Measurements from ENCODE around the gene SCGB1D2. TPM values are rescaled to one million over a fixed set of nuclear protein-coding genes. Genes with fewer than 3 reads are reported as not detected.

Gene SCGB1D2
- total and polyA plus RNA-seq, 10 of the 15 experiments (the other 5 are each of a cell fraction or from before 2014, with no cell fraction given), result 0.48 TPM; not detected in 9

- no peaks in the 10 kb centered on the region; a peak in 2 of 4 replicates for H3K27me3 ChIP-seq (replicated peaks in 1 of 2; ENCODE audit: control insufficient read depth in 2 of 2, insufficient read depth in 2 of 2, low read length in 1 of 2)
- BruUV-seq (replicated peaks), result no TSS peak
- TF ChIP-seq IRF4 (IDR thresholded peaks at IDR 0.05; ENCODE audit: low read depth, low read length), result peak; percentile 86
- peak; percentile 69 for TF ChIP-seq JUNB (IDR thresholded peaks at IDR 0.05)
- TF ChIP-seq RUNX3 (IDR thresholded peaks at IDR 0.05; ENCODE audit: low read length), result no peak
- peak; percentile 60; the same call in 1 of the 2 replicates for TF ChIP-seq JUND (IDR thresholded peaks at IDR 0.05; ENCODE audit: low read depth, low read length)
- no peak for TF ChIP-seq CREB1 (IDR thresholded peaks at IDR 0.05; ENCODE audit: low read depth)
- peak; percentile 44; the same call in 1 of the 2 replicates for TF ChIP-seq RAD21 (IDR thresholded peaks at IDR 0.05; ENCODE audit: insufficient read depth, low read depth, low read length)
- TF ChIP-seq SMC3 (IDR thresholded peaks at IDR 0.05; ENCODE audit: borderline replicate concordance, low read length), result peak; percentile 13; the same call in 1 of the 2 replicates
- peak; percentile 83 for TF ChIP-seq REST (IDR thresholded peaks at IDR 0.05; ENCODE audit: low read depth, low read length)
- TF ChIP-seq, protein P1, sequence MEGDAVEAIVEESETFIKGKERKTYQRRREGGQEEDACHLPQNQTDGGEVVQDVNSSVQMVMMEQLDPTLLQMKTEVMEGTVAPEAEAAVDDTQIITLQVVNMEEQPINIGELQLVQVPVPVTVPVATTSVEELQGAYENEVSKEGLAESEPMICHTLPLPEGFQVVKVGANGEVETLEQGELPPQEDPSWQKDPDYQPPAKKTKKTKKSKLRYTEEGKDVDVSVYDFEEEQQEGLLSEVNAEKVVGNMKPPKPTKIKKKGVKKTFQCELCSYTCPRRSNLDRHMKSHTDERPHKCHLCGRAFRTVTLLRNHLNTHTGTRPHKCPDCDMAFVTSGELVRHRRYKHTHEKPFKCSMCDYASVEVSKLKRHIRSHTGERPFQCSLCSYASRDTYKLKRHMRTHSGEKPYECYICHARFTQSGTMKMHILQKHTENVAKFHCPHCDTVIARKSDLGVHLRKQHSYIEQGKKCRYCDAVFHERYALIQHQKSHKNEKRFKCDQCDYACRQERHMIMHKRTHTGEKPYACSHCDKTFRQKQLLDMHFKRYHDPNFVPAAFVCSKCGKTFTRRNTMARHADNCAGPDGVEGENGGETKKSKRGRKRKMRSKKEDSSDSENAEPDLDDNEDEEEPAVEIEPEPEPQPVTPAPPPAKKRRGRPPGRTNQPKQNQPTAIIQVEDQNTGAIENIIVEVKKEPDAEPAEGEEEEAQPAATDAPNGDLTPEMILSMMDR (IDR thresholded peaks at IDR 0.05 in 2 of 3, conservative IDR thresholded peaks at IDR 0.05 in 1 of 3; ENCODE audit: control insufficient read depth in 2 of 3, extremely low read depth in 1 of 3, insufficient read depth in 1 of 3, low read depth in 3 of 3, low read length in 3 of 3), result peak; percentile 38 to 42 (median 38); a peak in 5 of 6 replicates
- H2AFZ ChIP-seq (ENCODE audit: control insufficient read depth, low read depth, low read length), result no peak overlapping the region
- RAD21 ChIA-PET (ENCODE audit: unreplicated experiment), result no interaction called here
- H3K4me3 ChIP-seq, result no peak overlapping the region
- WGBS (ENCODE audit: insufficient coverage, insufficient replicate concordance, low lambda C conversion rate, missing lambda C conversion rate), result 5% methylated on average over 6 of the region's 6 CpGs
- H3K4me1 ChIP-seq (ENCODE audit: control insufficient read depth, insufficient read depth, low read length), result no peaks in the 10 kb centered on the region
- no peak overlapping the region for H3K27ac ChIP-seq (ENCODE audit: control insufficient read depth, insufficient read depth)
- CTCF ChIA-PET, result interaction anchor here (1.4 kb wide), 1 partner anchor 69 kb away, joined by 3 read pairs; no protein-coding TSS in a partner anchor
- intact Hi-C loops (cut with micrococcal nuclease; ENCODE audit: unreplicated experiment) (loop anchor here (1.0 kb wide), 2 partner anchors 66 to 133 kb away; no protein-coding TSS in a partner anchor), in situ Hi-C loops (cut with MboI) (no loop called here)
- ATAC-seq, result peak; percentile 82
- POLR2A ChIA-PET, result no interaction called here
- no peaks in the 10 kb centered on the region for H3K36me3 ChIP-seq (ENCODE audit: control insufficient read depth in 2 of 2, insufficient read depth in 2 of 2, low read length in 1 of 2)
- no peak overlapping the region for H3K4me2 ChIP-seq (ENCODE audit: control insufficient read depth, insufficient read depth)
- no peak for FAIRE-seq
- no peak overlapping the region for H3K9ac ChIP-seq (ENCODE audit: control insufficient read depth, insufficient read depth, low read length)
- SMC1A ChIA-PET (ENCODE audit: uncharacterized antibody, unreplicated experiment), result no interaction called here
- H3K9me3 ChIP-seq (replicated peaks; ENCODE audit: control insufficient read depth, insufficient read depth, low read length), result no peaks in the 10 kb centered on the region; the same call in 2 of the 3 replicates
- H4K20me1 ChIP-seq (ENCODE audit: control insufficient read depth, insufficient read depth), result no peaks in the 10 kb centered on the region
- no peak for DNase-seq (ENCODE audit: low read depth, low spot score)
- no peaks in the 10 kb centered on the region for H3K79me2 ChIP-seq (ENCODE audit: control insufficient read depth, insufficient read depth, low read length)
Measured at GRCh38 chr11:62245271-62245753, 3.3 kb downstream of the SCGB1D2 start.
